Measurements from ENCODE around the gene SORCS2.

SORCS2 gene

DNA sequence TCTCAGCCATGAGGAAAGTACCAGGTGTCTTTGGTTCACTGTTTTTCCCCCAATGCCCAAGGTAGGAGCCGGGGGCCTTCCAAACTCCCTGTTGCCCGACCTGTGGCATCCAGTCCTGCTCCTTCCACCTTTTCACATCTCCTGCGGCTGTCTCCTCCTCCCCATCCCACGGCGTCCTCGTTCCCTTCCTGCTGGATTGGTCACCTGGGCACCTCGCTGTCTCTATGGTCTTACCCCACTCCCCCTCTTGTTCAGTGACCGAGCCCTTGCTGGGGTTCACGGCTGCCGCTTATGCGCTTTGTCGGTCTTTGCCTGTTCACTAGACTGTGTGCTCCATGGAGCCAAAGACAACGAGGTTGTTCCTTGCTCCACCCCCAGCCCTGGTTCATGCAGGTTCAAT, 431.1 kb downstream of the SORCS2 start:
- H3K4me3 ChIP-seq (replicated peaks; ENCODE audit: low read depth, low read length): no peak overlapping the region
- TF ChIP-seq, protein P1, sequence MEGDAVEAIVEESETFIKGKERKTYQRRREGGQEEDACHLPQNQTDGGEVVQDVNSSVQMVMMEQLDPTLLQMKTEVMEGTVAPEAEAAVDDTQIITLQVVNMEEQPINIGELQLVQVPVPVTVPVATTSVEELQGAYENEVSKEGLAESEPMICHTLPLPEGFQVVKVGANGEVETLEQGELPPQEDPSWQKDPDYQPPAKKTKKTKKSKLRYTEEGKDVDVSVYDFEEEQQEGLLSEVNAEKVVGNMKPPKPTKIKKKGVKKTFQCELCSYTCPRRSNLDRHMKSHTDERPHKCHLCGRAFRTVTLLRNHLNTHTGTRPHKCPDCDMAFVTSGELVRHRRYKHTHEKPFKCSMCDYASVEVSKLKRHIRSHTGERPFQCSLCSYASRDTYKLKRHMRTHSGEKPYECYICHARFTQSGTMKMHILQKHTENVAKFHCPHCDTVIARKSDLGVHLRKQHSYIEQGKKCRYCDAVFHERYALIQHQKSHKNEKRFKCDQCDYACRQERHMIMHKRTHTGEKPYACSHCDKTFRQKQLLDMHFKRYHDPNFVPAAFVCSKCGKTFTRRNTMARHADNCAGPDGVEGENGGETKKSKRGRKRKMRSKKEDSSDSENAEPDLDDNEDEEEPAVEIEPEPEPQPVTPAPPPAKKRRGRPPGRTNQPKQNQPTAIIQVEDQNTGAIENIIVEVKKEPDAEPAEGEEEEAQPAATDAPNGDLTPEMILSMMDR (IDR thresholded peaks at IDR 0.05; ENCODE audit: insufficient read depth, low read length, poor library complexity, severe bottlenecking): no peak

DNA sequence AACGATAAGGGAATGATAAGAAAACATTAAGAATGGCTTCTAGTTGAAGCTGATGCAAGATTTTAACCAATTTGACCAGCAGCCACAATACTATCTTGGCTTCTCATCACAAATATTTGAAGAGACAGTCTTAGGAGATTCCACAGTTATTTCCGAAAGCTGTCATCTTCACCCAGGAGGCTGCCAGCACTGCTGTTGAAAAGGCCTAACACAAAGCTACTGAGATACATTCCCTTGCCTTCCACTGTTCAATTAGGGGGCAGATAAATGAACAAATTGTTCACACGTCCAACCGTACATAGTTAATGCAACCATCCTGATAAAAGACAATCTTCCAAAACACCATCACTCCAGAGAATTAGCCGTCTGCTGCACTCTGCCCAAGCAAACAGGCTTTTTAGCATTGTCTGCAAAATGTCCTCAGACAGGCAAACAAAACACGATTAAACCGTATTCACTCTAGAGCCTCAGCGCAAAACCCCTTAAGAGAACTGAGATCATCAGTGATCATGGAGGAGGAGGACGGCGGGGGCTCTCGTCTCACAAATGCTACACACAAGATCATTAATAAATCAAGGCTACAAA, 432.1 kb downstream of the SORCS2 start:
- TF ChIP-seq, protein P1 (IDR thresholded peaks at IDR 0.05; ENCODE audit: insufficient read depth, low read length, poor library complexity, severe bottlenecking): no peak
- no peaks in the 10 kb centered on the region for H3K36me3 ChIP-seq (ENCODE audit: control insufficient read depth, insufficient read depth, low read length)
- DNase-seq (ENCODE audit: extremely low read depth, insufficient read length): no peak

More for the DNA sequence above, 431.1 kb downstream of the SORCS2 start:
- Histone ChIP-seq H3K27me3 (replicated peaks; ENCODE audit: control insufficient read depth, insufficient read depth, low read length) (no peaks in the 10 kb centered on the region), H3K36me3 (ENCODE audit: control insufficient read depth, insufficient read depth, low read length) (no peaks in the 10 kb centered on the region)
- DNase-seq (ENCODE audit: extremely low read depth, insufficient read length): no peak

DNA sequence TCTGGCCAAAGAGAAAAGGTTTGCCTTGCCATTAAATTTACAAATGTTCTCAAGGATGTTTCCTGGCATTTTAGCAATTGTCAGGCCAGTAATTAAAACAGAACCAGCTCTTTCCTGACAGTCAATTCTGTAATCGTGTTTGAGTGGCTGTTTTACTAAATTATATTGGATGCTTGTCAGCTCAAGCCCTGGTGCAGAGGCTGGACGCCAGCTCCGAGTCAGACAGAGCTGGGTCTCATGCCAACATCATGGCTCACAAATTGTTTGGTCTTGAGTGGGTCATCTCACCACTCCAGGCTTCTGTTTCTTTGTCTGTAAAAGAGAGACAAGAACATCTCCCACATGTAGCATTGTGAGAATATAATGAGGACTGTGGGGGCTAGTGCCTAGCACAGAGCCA, 432.7 kb downstream of the SORCS2 start:
- Histone ChIP-seq H3K4me3 (replicated peaks; ENCODE audit: low read depth, low read length) (no peak overlapping the region), H3K36me3 (ENCODE audit: control insufficient read depth, insufficient read depth, low read length) (no peaks in the 10 kb centered on the region), H3K27me3 (replicated peaks; ENCODE audit: control insufficient read depth, insufficient read depth, low read length) (no peaks in the 10 kb centered on the region)
- TF ChIP-seq, protein P1 (IDR thresholded peaks at IDR 0.05; ENCODE audit: insufficient read depth, low read length, poor library complexity, severe bottlenecking): no peak
- DNase-seq (ENCODE audit: extremely low read depth, insufficient read length): no peak

More for the DNA sequence above, 432.1 kb downstream of the SORCS2 start:
- no peak overlapping the region for H3K4me3 ChIP-seq (replicated peaks; ENCODE audit: low read depth, low read length)
- H3K27me3 ChIP-seq (replicated peaks; ENCODE audit: control insufficient read depth, insufficient read depth, low read length): no peaks in the 10 kb centered on the region

DNA sequence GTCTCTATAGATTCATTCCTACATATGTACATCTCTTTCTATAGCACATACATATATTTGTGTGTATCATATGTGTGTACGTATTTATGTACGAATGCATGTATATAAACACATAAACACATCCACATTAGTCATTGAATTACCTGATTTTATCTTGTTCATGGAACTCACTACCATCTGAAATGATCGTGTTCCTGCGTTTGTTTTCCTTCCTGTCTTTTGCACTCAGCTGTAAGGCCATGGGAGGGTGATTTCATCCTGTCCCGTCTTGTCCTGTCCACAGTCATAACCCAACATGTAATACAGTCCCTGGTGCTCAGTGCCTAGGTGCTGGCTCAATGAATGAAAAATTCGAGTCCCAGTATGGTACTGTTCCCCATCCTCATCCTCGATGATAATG, 434.2 kb downstream of the SORCS2 start:
- no peak for DNase-seq (ENCODE audit: extremely low read depth, insufficient read length)
- H3K27me3 ChIP-seq (replicated peaks; ENCODE audit: control insufficient read depth, insufficient read depth, low read length): no peaks in the 10 kb centered on the region
- H3K4me3 ChIP-seq (replicated peaks; ENCODE audit: low read depth, low read length): no peak overlapping the region
- TF ChIP-seq, protein P1 (IDR thresholded peaks at IDR 0.05; ENCODE audit: insufficient read depth, low read length, poor library complexity, severe bottlenecking): no peak
- no peaks in the 10 kb centered on the region for H3K36me3 ChIP-seq (ENCODE audit: control insufficient read depth, insufficient read depth, low read length)

DNA sequence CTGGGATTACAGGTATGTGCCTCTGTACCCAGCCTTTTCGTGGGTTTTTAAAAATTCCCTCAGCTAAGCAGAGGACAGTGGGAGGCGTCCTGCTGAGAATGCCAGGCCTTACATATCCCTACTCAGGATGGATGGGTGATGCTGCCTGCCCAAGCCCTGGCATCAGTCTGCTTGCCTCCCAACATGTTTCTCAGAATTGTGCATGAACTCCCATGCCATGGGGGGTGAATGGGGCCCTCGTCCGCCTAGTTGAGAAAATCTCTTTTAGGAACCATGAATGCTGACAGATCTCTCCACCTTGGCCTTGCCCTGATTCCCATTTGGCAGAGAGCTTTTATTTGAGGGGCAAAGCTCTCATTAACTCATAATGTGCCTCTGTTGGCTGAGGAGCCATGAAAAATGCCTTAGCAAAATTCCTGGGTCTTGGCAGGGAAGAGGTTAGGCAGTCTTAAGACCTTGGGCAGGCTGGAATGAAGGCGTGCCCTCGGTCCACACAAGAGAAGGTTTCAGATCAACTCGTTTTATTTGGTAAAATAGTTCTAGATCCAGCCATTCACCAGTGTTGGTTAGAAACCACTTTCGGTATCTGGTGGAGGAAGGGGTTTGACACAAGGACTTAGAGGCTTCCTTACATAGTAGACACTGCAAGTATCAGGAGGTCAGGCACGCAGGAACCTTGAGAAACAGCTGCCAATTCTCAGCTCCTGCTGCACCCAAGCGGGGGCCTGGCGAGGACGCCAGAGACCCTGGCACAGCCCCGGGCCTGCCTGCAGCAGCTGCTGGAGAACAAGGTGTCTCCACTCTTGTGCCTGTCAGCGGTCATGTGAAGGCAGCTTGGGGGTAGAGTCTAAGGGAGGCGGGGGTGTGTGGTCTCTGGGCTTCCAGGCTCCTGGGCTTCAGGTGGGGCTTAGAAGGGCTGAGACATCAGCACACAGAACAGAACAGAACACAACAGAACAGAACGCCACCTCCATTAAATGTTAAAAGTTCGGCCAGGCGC, 435.2 kb downstream of the SORCS2 start:
- H3K27me3 ChIP-seq (replicated peaks; ENCODE audit: control insufficient read depth, insufficient read depth, low read length): no peaks in the 10 kb centered on the region; the same call in 1 of the 2 replicates
- TF ChIP-seq, protein P1 (IDR thresholded peaks at IDR 0.05; ENCODE audit: insufficient read depth, low read length, poor library complexity, severe bottlenecking): no peak
- H3K36me3 ChIP-seq (ENCODE audit: control insufficient read depth, insufficient read depth, low read length): no peaks in the 10 kb centered on the region
- no peak for DNase-seq (ENCODE audit: extremely low read depth, insufficient read length)
- H3K4me3 ChIP-seq (replicated peaks; ENCODE audit: low read depth, low read length): no peak overlapping the region

Measured in GM06990 (cell line).